Peyer's patch (tissue), 4 donors: ENCODE measurements around the gene ABCG4. TPM values are rescaled to one million over a fixed set of nuclear protein-coding genes. Genes with fewer than 3 reads are reported as not detected.

Source experiments
- DNase-seq, 3 donors: peaks; one replicate each; pipeline ENCODE4 v3.0.0-alpha.2; 2017 to 2019
- H3K27ac ChIP-seq, 4 donors: fragments of 200-600 bp; sonication (generic); one replicate each; pipeline ENCODE4 v1.5.1; 2016 to 2019
- H3K27me3 ChIP-seq, 2 donors: fragments of 200-600 bp; sonication (generic); one replicate each; pipeline ENCODE4 v1.5.1; 2019
- H3K36me3 ChIP-seq, 3 donors: fragments of 200-600 bp; sonication (generic); one replicate each; pipeline ENCODE4 v1.5.1; 2016 to 2019
- H3K4me1 ChIP-seq, 4 donors: fragments of 200-600 bp; sonication (generic); one replicate each; pipeline ENCODE4 v1.5.1; 2016 to 2019
- H3K4me3 ChIP-seq, 4 donors: fragments of 200-600 bp; sonication (generic); 1 replicate in 3 of 4; 2 replicates in 1 of 4; pipeline ENCODE4 v1.5.1; 2016 to 2019; ENCODE audit warnings: mild to moderate bottlenecking in 1 of 4
- H3K9me3 ChIP-seq, 4 donors: fragments of 200-600 bp; sonication (generic); one replicate each; pipeline ENCODE4 v1.5.1; 2016 to 2019; ENCODE audit warnings: mild to moderate bottlenecking in 1 of 4
- CTCF ChIP-seq, 6 experiments: fragments of 450-650 bp in 4 of 6; fragments of 200-600 bp in 2 of 6; sonication (generic) in 1 of 6; IDR thresholded peaks; one replicate each; pipeline ENCODE4 v1.5.1; 2017 to 2019; ENCODE audit warnings: antibody characterized with exemption in 6 of 6, mild to moderate bottlenecking in 3 of 6, moderate library complexity in 1 of 6
- POLR2A ChIP-seq, 2 donors: fragments of 450-650 bp; IDR thresholded peaks; one replicate each; pipeline ENCODE4 v1.5.1; 2017; ENCODE audit warnings: antibody characterized with exemption in 2 of 2, mild to moderate bottlenecking in 2 of 2, moderate library complexity in 2 of 2
- total RNA-seq, 4 donors: library from RNA; depleted of rRNA; stranded (reverse); fragments of >200 nt; gene quantifications; one replicate each; pipeline ENCODE4 v1.1.0, GENCODE V29; 2016

Gene ABCG4
- total RNA-seq, 4 donors from 2014 or later: not detected

GRCh38 chr11:119112314-119113020 lies 36.4 kb upstream of the ABCG4 start:
- no peak for DNase-seq
- no peaks in the 10 kb centered on the region for H3K9me3 ChIP-seq
- TF ChIP-seq CTCF (IDR thresholded peaks at IDR 0.05) (no peak), POLR2A (IDR thresholded peaks at IDR 0.05) (no peak)

DNA sequence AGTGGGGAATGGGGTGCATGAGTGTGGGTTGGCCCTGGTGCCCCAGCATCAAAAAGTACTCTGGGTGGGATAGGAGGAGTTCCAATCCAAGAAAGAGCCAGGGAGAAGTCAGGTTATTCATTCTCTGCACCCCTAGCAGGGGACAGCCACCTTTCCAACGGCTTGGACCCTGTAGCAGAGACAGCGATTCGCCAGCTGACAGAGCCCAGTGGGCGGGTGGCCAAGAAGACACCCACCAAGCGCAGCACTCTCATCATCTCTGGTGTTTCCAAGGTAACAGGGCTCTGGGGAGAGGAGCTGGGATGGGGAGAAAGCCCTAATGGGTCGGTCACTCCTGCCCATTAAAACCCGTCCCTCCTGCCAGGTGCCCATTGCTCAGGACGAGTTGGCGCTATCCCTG lies 35.1 kb upstream of the ABCG4 start:
- no peak for DNase-seq

More at GRCh38 chr11:119112314-119113020, 36.4 kb upstream of the ABCG4 start:
- H3K36me3 ChIP-seq: peaks cover 0 to 68% (median 0%) of the 10 kb centered on the region in 3 donors
- H3K27ac ChIP-seq: no peak overlapping the region
- no peaks in the 10 kb centered on the region for H3K27me3 ChIP-seq
- H3K4me3 ChIP-seq: no peak overlapping the region
- peaks cover 5 to 27% (median 8%) of the 10 kb centered on the region in 4 donors for H3K4me1 ChIP-seq

GRCh38 chr11:119114351-119114750 lies 34.5 kb upstream of the ABCG4 start:
- Histone ChIP-seq H3K4me1 (peaks cover 0 to 15% (median 0%) of the 10 kb centered on the region in 4 donors), H3K27me3 (no peaks in the 10 kb centered on the region), H3K9me3 (no peaks in the 10 kb centered on the region), H3K36me3 (peaks cover 0 to 74% (median 0%) of the 10 kb centered on the region in 3 donors), H3K4me3 (no peak overlapping the region), H3K27ac (peak overlapping the region in 1 of 4 donors; percentile 12)
- no peak for DNase-seq
- TF ChIP-seq POLR2A (IDR thresholded peaks at IDR 0.05) (no peak), CTCF (IDR thresholded peaks at IDR 0.05) (no peak)

More for the DNA sequence above, 35.1 kb upstream of the ABCG4 start:
- H3K4me1 ChIP-seq: peaks cover 0 to 21% (median 5%) of the 10 kb centered on the region in 4 donors
- no peaks in the 10 kb centered on the region for H3K27me3 ChIP-seq
- H3K27ac ChIP-seq: no peak overlapping the region
- no peak overlapping the region for H3K4me3 ChIP-seq
- TF ChIP-seq POLR2A (IDR thresholded peaks at IDR 0.05): no peak
- TF ChIP-seq CTCF (IDR thresholded peaks at IDR 0.05): no peak
- peaks cover 0 to 74% (median 0%) of the 10 kb centered on the region in 3 donors for H3K36me3 ChIP-seq
- no peaks in the 10 kb centered on the region for H3K9me3 ChIP-seq

GRCh38 chr11:119115484-119116234 lies 33.2 kb upstream of the ABCG4 start:
- peaks cover 0 to 67% (median 0%) of the 10 kb centered on the region in 3 donors for H3K36me3 ChIP-seq

GRCh38 chr11:119116235-119116594 lies 32.6 kb upstream of the ABCG4 start:
- Histone ChIP-seq H3K27ac (peak overlapping the region; percentile 28 to 67 (median 48)), H3K9me3 (no peaks in the 10 kb centered on the region), H3K4me1 (no peaks in the 10 kb centered on the region), H3K4me3 (no peak overlapping the region), H3K36me3 (peaks cover 0 to 62% (median 0%) of the 10 kb centered on the region in 3 donors), H3K27me3 (no peaks in the 10 kb centered on the region)
- no peak for DNase-seq
- TF ChIP-seq POLR2A (IDR thresholded peaks at IDR 0.05) (no peak), CTCF (IDR thresholded peaks at IDR 0.05) (no peak)

More at GRCh38 chr11:119115484-119116234, 33.2 kb upstream of the ABCG4 start:
- TF ChIP-seq POLR2A (IDR thresholded peaks at IDR 0.05): no peak
- TF ChIP-seq CTCF (IDR thresholded peaks at IDR 0.05): no peak
- no peaks in the 10 kb centered on the region for H3K27me3 ChIP-seq
- peak overlapping the region; percentile 28 to 67 (median 48) for H3K27ac ChIP-seq
- H3K4me3 ChIP-seq: no peak overlapping the region
- peaks cover 0 to 2% (median 0%) of the 10 kb centered on the region in 4 donors for H3K4me1 ChIP-seq
- no peaks in the 10 kb centered on the region for H3K9me3 ChIP-seq
- no peak for DNase-seq
